Kidney (tissue), 14 donors: ENCODE data around the gene MOB1B. TPM values are rescaled to one million over a fixed set of nuclear protein-coding genes. Genes with fewer than 3 reads are reported as not detected.

Source experiments
- DNase-seq, 5 donors: peaks; one replicate each; pipeline ENCODE4 v3.0.0-alpha.2; 2013 to 2020
- FAIRE-seq: peaks from 2 replicates; lab custom pipeline; 2012; peaks lifted over from hg19 to GRCh38; lab: Jason Lieb, UNC
- H3K27ac ChIP-seq, 2 donors: one replicate each; pipeline ENCODE4 v1.7.0; 2013; ENCODE audit warnings: low read depth in 2 of 2, low read length in 2 of 2, inconsistent platforms in 1 of 2
- H3K27me3 ChIP-seq: one replicate; pipeline ENCODE4 v1.7.1; 2013; ENCODE audit warnings: low read length, inconsistent platforms; ENCODE audit not compliant: control insufficient read depth, insufficient read depth
- H3K36me3 ChIP-seq, 3 donors: one replicate each; pipeline versions ENCODE4 v1.7.0 to v1.7.1; 2013; ENCODE audit warnings: low read length in 3 of 3, control low read depth in 1 of 3, inconsistent platforms in 1 of 3; ENCODE audit not compliant: insufficient read depth in 3 of 3, control insufficient read depth in 2 of 3
- H3K4me1 ChIP-seq, 3 donors: one replicate each; pipeline versions ENCODE4 v1.7.0 to v1.7.1; 2013; ENCODE audit warnings: low read length in 3 of 3, inconsistent platforms in 1 of 3, low read depth in 1 of 3; ENCODE audit not compliant: control insufficient read depth in 2 of 3, insufficient read depth in 2 of 3
- H3K4me3 ChIP-seq, 3 donors: one replicate each; pipeline versions ENCODE4 v1.7.0 to v1.8.1; 2013; ENCODE audit warnings: low read length in 3 of 3, control low read depth in 1 of 3, inconsistent platforms in 1 of 3
- H3K9ac ChIP-seq, 3 donors: one replicate each; pipeline versions ENCODE4 v1.7.0 to v1.7.1; 2013; ENCODE audit warnings: low read length in 3 of 3, control low read depth in 1 of 3, inconsistent platforms in 1 of 3
- H3K9me3 ChIP-seq, 3 donors: one replicate each; pipeline versions ENCODE4 v1.7.0 to v1.7.1; 2013; ENCODE audit warnings: low read length in 3 of 3, control low read depth in 1 of 3, inconsistent platforms in 1 of 3; ENCODE audit not compliant: control insufficient read depth in 2 of 3, insufficient read depth in 1 of 3
- CTCF ChIP-seq: IDR thresholded peaks from 3 replicates; pipeline ENCODE4 v1.5.1; 2012; ENCODE audit warnings: mild to moderate bottlenecking, moderate library complexity, borderline replicate concordance; ENCODE audit not compliant: insufficient read depth; ENCODE audit errors: extremely low read depth
- intact Hi-C: fragments of 100-400 bp; cut with DNase I; formaldehyde crosslinking; loops from one replicate; pipeline ENCODE4 v1.11.1; 2022
- polyA plus RNA-seq: library from polyadenylated mRNA; stranded (reverse); fragments of 350-450 nt; fragmentation: Illumina TruSeq; extraction: RNeasy Lipid Tissue Mini Kit (QIAGEN cat#74804); gene quantifications from one replicate; pipeline ENCODE4 v1.2.3, GENCODE V29; 2014; ENCODE audit warnings: low read depth, low replicate concordance; ENCODE audit not compliant: insufficient read depth
- total RNA-seq: library from RNA; stranded (reverse); fragmentation: NEBNext Ultra II Directional; extraction: Animal tissue kit (Norgen Biotek cat#: 25700); gene quantifications from one replicate; pipeline ENCODE4 v1.2.1, GENCODE V29; 2021
- donor health status: control.
- donor health status: control.
- donor health status: control.
- donor health status: control.
- donor health status: control.
- donor health status: DM: yes; HTN: yes; CAD: no.
- donor health status: Normal renal cell carcinoma (clear cell type).

Gene MOB1B
- total and polyA plus RNA-seq, 2 donors from 2014 or later: 13.9 to 34.2 TPM

- no peak overlapping the region for H3K27ac ChIP-seq
- FAIRE-seq (no peak), DNase-seq (no peak)
- H3K9ac ChIP-seq: no peak overlapping the region
- H3K4me3 ChIP-seq: no peak overlapping the region
- no peak for TF ChIP-seq CTCF
- H3K36me3 ChIP-seq: no peaks in the 10 kb centered on the region
- H3K27me3 ChIP-seq: no peaks in the 10 kb centered on the region
- no peaks in the 10 kb centered on the region for H3K9me3 ChIP-seq
- H3K4me1 ChIP-seq: no peaks in the 10 kb centered on the region
- intact Hi-C loops: no loop called here
Measured at GRCh38 chr4:70946939-70947338, 44.8 kb downstream of the MOB1B start.

GRCh38 chr4:70948665-70949260 lies 46.6 kb downstream of the MOB1B start:
- Histone ChIP-seq H3K27me3 (no peaks in the 10 kb centered on the region), H3K4me3 (no peak overlapping the region), H3K4me1 (no peaks in the 10 kb centered on the region), H3K9me3 (no peaks in the 10 kb centered on the region), H3K36me3 (no peaks in the 10 kb centered on the region), H3K9ac (no peak overlapping the region), H3K27ac (no peak overlapping the region)
- intact Hi-C loops: no loop called here
- no peak for TF ChIP-seq CTCF
- DNase-seq: no peak
- FAIRE-seq: no peak

DNA sequence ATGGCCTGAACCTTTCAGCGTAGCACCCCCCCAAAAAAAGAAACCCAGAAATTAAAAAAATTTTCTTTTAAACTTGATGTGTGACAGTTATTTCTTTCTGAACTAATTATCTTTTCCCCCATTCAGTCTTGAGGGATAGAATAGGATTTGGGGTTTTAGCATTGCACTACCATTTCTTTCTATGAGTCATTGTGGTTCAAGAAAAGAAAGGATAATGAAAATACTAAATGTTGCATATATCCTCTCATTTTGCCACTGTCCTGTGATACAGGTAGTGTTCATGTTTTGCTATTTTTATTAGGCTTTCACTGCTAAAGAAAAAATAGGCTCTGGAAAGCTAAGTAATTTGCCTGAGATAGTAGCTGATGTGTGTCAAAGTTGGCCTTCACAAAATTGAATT lies 51.9 kb downstream of the MOB1B start:
- FAIRE-seq (no peak), DNase-seq (no peak)
- H3K27ac ChIP-seq: no peak overlapping the region
- intact Hi-C loops: no loop called here
- no peaks in the 10 kb centered on the region for H3K27me3 ChIP-seq
- H3K9ac ChIP-seq: no peak overlapping the region
- no peaks in the 10 kb centered on the region for H3K36me3 ChIP-seq
- no peak overlapping the region for H3K4me3 ChIP-seq
- H3K4me1 ChIP-seq: no peaks in the 10 kb centered on the region
- no peak for TF ChIP-seq CTCF
- H3K9me3 ChIP-seq: no peaks in the 10 kb centered on the region
